NCI-H146 treated with DMSO at 0.1 percent for 48 hours (cell line): ENCODE results near the gene LRRC7.
"Not testable (repeated sequence)": the region's sequence is repeated elsewhere in the genome, so short reads cannot be mapped to it uniquely, and the experiment has no call there.

ENCODE experiments used
- DNase-seq: peaks from one replicate; lab custom pipeline; 2025; ENCODE audit not compliant: unreplicated experiment; lab: John Stamatoyannopoulos, UW

Gene LRRC7

GRCh38 chr1:69947837-69948236 is 380.1 kb downstream of the LRRC7 start:
- DNase-seq, result no peak

DNA sequence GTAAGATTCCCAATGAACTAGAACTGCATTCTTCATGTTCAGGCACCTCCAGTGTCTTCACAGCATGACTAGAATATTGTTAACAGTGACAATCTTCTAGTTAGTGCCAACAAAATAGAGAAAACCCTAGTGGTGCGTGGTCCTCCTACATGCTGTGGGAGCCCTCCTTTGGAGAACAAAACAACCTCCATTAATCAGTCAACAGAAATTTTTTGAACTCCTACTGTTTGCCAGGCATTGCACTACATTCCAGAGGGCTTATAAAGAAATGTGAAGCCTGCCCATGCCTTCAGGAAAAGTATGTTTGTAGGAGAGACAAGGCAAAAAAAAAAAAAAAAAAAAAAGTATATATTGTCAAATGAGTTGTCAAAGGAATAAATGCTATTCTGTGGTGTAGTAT is 385.0 kb downstream of the LRRC7 start:
- DNase-seq, result no peak

GRCh38 chr1:69962452-69962851 is 394.7 kb downstream of the LRRC7 start:
- not testable (repeated sequence) for DNase-seq

- no peak for DNase-seq
Observed at GRCh38 chr1:69967245-69967766, 399.6 kb downstream of the LRRC7 start.

DNA sequence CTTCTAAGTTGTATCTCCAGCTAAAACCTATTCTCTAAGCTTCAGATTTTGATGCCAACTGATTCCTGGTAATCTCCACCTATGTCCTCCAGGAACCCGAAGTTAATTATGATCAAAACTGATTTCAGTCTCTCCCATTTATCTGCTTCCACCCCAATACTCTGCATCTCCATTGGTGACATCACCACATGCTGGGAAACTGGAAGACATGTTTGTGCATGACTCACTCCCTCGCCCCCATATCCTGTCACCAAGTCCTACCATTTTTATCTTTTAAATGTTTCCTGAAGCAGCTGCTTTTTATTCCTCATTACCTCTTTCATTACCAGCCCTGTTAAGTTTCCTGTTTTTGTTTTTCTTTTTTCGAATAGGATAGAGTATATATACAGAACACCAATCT is 409.2 kb downstream of the LRRC7 start:
- DNase-seq, result no peak

- DNase-seq, result no peak
Observed at GRCh38 chr1:69982992-69983391, 415.3 kb downstream of the LRRC7 start.

DNA sequence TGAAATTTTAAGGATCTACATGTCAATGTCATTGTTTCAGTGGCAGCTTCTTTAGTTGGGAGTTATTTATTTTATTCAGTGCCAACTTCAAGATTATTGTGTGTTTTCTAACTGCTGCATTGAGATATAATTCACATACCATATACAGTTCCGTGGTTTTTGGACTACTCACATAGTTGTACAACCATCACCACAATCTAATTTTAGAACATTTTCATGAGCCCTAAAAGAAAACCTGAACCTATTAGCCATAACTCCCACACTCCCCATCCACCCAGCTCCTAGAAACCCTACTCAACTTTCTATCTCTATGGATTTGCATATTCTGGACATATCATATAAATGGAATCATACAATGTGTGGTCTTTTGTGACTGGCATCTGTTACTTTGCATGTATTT is 417.7 kb downstream of the LRRC7 start:
- no peak for DNase-seq

GRCh38 chr1:69985901-69986439 is 418.2 kb downstream of the LRRC7 start:
- no peak for DNase-seq

- DNase-seq, result no peak
Observed at GRCh38 chr1:69987881-69988280, 420.2 kb downstream of the LRRC7 start.

DNA sequence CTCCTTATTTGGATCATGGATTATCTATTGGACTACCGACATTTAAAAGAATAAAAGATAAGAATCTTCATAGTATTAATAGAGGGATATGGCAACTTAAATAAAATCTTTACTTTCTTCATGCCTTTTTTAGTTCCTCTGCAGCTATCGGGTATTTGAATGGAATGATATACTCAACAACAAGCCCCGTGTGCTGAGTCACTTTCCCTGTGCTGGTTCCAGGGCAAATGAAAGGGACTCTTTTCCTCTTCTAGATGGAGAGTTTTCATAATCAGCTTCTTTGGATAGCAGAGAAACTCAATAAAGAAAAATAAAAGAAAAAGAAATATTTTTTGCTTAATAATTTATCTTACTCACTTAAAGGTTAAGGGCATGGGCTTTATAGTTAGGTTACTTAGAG is 423.9 kb downstream of the LRRC7 start:
- no peak for DNase-seq

GRCh38 chr1:69992594-69992993 is 424.9 kb downstream of the LRRC7 start:
- DNase-seq, result no peak

- no peak for DNase-seq
Observed at GRCh38 chr1:69993810-69994209, 426.1 kb downstream of the LRRC7 start.

DNA sequence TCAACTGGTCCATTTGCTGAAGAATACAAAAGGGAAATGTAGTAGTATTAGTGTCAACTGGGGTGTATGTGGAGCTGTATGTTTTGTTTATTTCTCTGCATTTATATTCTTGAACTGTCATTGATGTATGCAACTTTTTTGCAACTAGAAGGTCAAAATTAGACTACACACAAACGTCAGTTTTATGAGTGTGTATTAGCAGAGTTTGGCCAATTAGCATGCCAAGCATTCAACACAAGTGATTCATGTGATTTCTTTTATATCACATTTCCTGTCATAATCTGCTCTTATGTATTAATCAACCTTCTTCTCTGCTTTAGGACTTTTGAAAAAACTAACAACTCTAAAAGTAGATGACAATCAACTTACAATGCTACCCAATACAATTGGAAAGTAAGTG is 426.5 kb downstream of the LRRC7 start:
- DNase-seq, result no peak

DNA sequence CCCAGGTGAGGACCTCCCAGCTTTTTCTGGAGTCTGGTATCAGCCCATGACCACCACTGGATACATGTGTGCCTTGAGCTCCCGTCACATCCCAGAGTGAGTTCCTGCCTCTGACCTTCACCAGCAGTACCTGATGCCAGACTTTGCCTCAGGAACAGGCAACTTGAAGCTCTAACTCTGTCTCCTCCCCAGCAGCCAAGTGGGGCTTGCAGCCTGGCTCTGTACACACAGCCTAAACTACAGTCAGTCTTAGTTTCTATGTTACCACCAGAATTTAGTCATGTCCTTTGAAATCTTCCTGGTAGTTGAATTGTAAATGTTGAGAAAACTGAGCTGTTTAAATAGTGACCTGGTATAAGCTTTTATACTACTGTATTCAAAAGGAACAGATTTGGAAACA is 431.1 kb downstream of the LRRC7 start:
- DNase-seq, result no peak

GRCh38 chr1:70003211-70003908 is 435.6 kb downstream of the LRRC7 start:
- DNase-seq, result no peak

DNA sequence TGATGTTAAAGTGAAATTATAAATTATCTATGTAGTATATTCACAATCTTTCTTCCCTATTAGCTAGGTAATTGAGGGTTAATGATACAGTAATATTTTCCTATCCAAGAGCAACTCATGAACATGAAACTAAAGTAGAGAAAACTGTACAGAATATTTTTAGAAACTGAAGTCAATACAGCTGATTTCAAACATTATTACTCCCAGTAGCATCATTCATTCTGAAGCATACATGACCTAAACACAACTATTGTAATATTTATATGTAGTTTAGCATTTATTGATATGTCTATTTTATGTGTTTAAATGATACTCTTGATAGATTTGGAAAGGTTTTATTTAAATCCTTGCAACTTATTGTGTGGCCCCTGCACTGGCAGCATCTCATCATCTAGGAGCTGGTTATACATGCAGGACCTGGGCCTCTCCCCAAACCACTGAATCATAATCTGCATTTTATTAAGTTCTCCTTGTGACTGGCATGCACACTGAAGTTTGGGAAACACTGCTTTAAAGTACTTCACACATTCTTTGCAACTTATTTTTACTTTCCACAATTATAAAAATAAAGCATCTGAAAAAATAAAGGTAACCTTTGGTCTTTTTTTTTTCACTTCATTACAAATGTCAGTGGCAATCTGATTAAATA is 437.8 kb downstream of the LRRC7 start:
- DNase-seq, result no peak

DNA sequence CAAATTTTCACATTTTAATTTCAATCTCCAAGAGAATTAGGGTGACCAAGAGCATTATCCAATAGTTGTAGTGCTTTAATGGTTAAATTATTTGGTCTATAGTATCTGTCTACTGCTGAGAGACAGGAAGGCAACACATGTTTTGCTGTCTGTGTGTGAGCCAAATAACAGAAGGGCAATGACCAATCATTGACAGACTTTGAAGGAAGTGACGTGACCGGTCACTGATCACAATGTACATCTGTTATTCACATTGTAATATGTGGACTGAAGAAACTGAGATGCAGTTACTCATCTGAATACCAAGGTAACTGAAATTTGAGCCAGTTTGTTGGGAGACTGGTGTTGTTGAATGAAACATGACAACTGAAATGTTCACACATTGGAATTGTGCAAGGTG is 440.9 kb downstream of the LRRC7 start:
- DNase-seq, result no peak

GRCh38 chr1:70017770-70018169 is 450.0 kb downstream of the LRRC7 start:
- DNase-seq, result no peak

DNA sequence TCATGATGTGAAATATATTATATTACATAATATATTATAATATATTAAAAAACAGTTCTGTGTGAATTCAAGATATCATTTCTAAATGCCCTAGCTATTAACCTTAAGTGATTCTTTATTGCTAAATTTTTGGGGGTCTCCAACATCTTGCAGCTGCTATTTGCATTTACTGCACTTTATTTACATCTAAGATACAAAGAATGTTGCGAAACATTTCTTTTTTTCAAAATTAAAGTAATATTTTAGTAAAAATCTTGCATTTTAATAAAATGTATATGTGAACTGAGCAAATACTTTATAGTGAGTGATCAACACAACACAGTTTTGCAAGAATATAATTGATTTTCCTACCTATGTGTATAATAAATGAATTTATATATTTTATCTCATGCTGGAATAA is 456.6 kb downstream of the LRRC7 start:
- no peak for DNase-seq

GRCh38 chr1:70025052-70025451 is 457.3 kb downstream of the LRRC7 start:
- DNase-seq, result no peak

GRCh38 chr1:70025846-70026245 is 458.1 kb downstream of the LRRC7 start:
- DNase-seq, result no peak

GRCh38 chr1:70033266-70033873 is 465.6 kb downstream of the LRRC7 start:
- no peak for DNase-seq
